Measurements from ENCODE around the gene FAM98B.
A peak's percentile ranks its signal among the peaks of the same experiment; 100 is the strongest.

FAM98B gene

DNA sequence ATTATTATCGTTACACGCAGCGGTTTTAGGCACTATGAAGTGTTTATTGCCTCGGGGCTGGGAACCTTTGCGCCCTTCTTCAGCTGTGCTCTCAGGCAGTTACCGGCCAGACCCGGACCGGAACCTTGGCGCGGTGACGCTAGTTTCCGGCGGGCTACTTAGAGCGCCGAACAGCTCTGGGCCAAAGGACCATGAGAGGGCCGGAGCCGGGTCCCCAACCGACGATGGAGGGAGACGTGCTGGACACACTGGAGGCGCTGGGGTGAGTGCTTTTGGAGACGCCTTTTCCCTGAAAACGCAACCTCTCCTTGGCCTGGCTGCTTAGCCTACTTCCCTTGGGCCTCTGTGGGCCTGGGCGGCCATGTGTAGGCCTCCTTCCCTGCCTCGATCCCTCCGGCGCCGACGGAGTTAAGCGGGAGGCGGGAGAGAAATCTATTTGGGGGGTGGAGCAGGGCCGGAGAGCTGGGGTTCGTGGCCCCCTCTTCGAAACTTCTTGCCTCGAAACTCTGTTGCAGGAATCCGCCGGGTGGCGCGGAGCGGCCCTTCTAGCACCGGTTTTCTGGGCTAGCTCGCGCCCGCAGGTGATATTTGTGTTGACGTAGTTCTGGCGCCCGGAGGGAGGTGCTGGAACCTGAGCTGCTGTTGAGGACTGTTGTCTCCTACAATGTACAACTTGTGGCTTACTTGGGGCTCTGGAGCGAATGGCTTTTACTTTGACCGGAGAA is at the start of gene FAM98B (continued):
- TF ChIP-seq, protein P1, sequence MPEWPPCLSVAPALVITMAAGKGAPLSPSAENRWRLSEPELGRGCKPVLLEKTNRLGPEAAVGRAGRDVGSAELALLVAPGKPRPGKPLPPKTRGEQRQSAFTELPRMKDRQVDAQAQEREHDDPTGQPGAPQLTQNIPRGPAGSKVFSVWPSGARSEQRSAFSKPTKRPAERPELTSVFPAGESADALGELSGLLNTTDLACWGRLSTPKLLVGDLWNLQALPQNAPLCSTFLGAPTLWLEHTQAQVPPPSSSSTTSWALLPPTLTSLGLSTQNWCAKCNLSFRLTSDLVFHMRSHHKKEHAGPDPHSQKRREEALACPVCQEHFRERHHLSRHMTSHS (tag by site-specific recombination; IDR thresholded peaks at IDR 0.05): no peak
- TF ChIP-seq SP7 (tag by site-specific recombination; IDR thresholded peaks at IDR 0.05) (peak; percentile 80), PRDM4 (tag by site-specific recombination; IDR thresholded peaks at IDR 0.05) (no peak), YY1 (tag by site-specific recombination; IDR thresholded peaks at IDR 0.05) (peak; percentile 82), WT1 (tag by site-specific recombination; IDR thresholded peaks at IDR 0.05) (0 out of 2 replicates have a peak, but pooled peaks have one; percentile 19), SCRT2 (tag by site-specific recombination; IDR thresholded peaks at IDR 0.05) (peak; percentile 84), ZNF510 (tag by site-specific recombination; IDR thresholded peaks at IDR 0.05; ENCODE audit: insufficient replicate concordance) (no peak), GLIS2 (tag by site-specific recombination; IDR thresholded peaks at IDR 0.05) (peak; percentile 66), ZNF394 (tag by site-specific recombination; IDR thresholded peaks at IDR 0.05; ENCODE audit: borderline replicate concordance) (peak; percentile 67; the same call in 1 of the 2 replicates), ZNF398 (tag by site-specific recombination; IDR thresholded peaks at IDR 0.05) (0 out of 2 replicates have a peak, but pooled peaks have one; percentile 26), ZNF558 (tag by site-specific recombination; IDR thresholded peaks at IDR 0.05) (0 out of 2 replicates have a peak, but pooled peaks have one; percentile 28), ZNF404 (tag by site-specific recombination; IDR thresholded peaks at IDR 0.05) (no peak), ZFP69B (tag by site-specific recombination; IDR thresholded peaks at IDR 0.05) (0 out of 2 replicates have a peak, but pooled peaks have one; percentile 37), GLIS1 (tag by site-specific recombination; IDR thresholded peaks at IDR 0.05) (peak; percentile 38; the same call in 1 of the 2 replicates), MEIS1 (CRISPR knock-in tag; IDR thresholded peaks at IDR 0.05; ENCODE audit: borderline replicate concordance) (no peak), ZNF600 (tag by site-specific recombination; IDR thresholded peaks at IDR 0.05) (0 out of 2 replicates have a peak, but pooled peaks have one; percentile 43), ZBTB7A (tag by site-specific recombination; IDR thresholded peaks at IDR 0.05; ENCODE audit: low read depth) (no peak), KLF16 (tag by site-specific recombination; IDR thresholded peaks at IDR 0.05) (peak; percentile 87), KLF8 (tag by site-specific recombination; IDR thresholded peaks at IDR 0.05) (peak; percentile 74), ZNF223 (tag by site-specific recombination; IDR thresholded peaks at IDR 0.05) (0 out of 2 replicates have a peak, but pooled peaks have one; percentile 21), GLI4 (tag by site-specific recombination; IDR thresholded peaks at IDR 0.05) (0 out of 2 replicates have a peak, but pooled peaks have one; percentile 62), ZNF155 (tag by site-specific recombination; IDR thresholded peaks at IDR 0.05) (no peak), ZNF146 (tag by site-specific recombination; IDR thresholded peaks at IDR 0.05) (peak; percentile 56)
- TF ChIP-seq, protein P2, sequence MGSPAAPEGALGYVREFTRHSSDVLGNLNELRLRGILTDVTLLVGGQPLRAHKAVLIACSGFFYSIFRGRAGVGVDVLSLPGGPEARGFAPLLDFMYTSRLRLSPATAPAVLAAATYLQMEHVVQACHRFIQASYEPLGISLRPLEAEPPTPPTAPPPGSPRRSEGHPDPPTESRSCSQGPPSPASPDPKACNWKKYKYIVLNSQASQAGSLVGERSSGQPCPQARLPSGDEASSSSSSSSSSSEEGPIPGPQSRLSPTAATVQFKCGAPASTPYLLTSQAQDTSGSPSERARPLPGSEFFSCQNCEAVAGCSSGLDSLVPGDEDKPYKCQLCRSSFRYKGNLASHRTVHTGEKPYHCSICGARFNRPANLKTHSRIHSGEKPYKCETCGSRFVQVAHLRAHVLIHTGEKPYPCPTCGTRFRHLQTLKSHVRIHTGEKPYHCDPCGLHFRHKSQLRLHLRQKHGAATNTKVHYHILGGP (tag by site-specific recombination; IDR thresholded peaks at IDR 0.05): no peak
- TF ChIP-seq, protein P3, sequence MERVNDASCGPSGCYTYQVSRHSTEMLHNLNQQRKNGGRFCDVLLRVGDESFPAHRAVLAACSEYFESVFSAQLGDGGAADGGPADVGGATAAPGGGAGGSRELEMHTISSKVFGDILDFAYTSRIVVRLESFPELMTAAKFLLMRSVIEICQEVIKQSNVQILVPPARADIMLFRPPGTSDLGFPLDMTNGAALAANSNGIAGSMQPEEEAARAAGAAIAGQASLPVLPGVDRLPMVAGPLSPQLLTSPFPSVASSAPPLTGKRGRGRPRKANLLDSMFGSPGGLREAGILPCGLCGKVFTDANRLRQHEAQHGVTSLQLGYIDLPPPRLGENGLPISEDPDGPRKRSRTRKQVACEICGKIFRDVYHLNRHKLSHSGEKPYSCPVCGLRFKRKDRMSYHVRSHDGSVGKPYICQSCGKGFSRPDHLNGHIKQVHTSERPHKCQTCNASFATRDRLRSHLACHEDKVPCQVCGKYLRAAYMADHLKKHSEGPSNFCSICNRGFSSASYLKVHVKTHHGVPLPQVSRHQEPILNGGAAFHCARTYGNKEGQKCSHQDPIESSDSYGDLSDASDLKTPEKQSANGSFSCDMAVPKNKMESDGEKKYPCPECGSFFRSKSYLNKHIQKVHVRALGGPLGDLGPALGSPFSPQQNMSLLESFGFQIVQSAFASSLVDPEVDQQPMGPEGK (tag by site-specific recombination; IDR thresholded peaks at IDR 0.05): peak; percentile 68
- TF ChIP-seq, protein P4, sequence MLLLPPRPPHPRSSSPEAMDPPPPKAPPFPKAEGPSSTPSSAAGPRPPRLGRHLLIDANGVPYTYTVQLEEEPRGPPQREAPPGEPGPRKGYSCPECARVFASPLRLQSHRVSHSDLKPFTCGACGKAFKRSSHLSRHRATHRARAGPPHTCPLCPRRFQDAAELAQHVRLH (tag by site-specific recombination; IDR thresholded peaks at IDR 0.05): peak; percentile 59; the same call in 1 of the 2 replicates
- TF ChIP-seq, protein P5, sequence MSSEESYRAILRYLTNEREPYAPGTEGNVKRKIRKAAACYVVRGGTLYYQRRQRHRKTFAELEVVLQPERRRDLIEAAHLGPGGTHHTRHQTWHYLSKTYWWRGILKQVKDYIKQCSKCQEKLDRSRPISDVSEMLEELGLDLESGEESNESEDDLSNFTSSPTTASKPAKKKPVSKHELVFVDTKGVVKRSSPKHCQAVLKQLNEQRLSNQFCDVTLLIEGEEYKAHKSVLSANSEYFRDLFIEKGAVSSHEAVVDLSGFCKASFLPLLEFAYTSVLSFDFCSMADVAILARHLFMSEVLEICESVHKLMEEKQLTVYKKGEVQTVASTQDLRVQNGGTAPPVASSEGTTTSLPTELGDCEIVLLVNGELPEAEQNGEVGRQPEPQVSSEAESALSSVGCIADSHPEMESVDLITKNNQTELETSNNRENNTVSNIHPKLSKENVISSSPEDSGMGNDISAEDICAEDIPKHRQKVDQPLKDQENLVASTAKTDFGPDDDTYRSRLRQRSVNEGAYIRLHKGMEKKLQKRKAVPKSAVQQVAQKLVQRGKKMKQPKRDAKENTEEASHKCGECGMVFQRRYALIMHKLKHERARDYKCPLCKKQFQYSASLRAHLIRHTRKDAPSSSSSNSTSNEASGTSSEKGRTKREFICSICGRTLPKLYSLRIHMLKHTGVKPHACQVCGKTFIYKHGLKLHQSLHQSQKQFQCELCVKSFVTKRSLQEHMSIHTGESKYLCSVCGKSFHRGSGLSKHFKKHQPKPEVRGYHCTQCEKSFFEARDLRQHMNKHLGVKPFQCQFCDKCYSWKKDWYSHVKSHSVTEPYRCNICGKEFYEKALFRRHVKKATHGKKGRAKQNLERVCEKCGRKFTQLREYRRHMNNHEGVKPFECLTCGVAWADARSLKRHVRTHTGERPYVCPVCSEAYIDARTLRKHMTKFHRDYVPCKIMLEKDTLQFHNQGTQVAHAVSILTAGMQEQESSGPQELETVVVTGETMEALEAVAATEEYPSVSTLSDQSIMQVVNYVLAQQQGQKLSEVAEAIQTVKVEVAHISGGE (tag by site-specific recombination; conservative IDR thresholded peaks at IDR 0.05; ENCODE audit: low read depth): peak; percentile 99
